Liver (tissue), 9 donors: ENCODE results near the gene COL4A3. TPM values are rescaled to one million over a fixed set of nuclear protein-coding genes. Genes with fewer than 3 reads are reported as not detected.

Source experiments
- DNase-seq: peaks from one replicate; pipeline ENCODE4 v3.0.0-alpha.2; 2017; ENCODE audit warnings: low spot score
- H3K27ac ChIP-seq, 2 donors: one replicate each; pipeline ENCODE4 v1.7.0; 2013; ENCODE audit warnings: inconsistent platforms in 2 of 2, low read length in 2 of 2, control low read depth in 1 of 2, low read depth in 1 of 2, mild to moderate bottlenecking in 1 of 2
- H3K27me3 ChIP-seq, 4 donors: one replicate each; pipeline versions ENCODE4 v1.6.1 to v1.7.0; 2013; ENCODE audit warnings: low read length in 3 of 4, inconsistent platforms in 1 of 4, mild to moderate bottlenecking in 1 of 4, moderate library complexity in 1 of 4; ENCODE audit not compliant: control insufficient read depth in 4 of 4, insufficient read depth in 4 of 4
- H3K36me3 ChIP-seq, 4 donors: one replicate each; pipeline versions ENCODE4 v1.6.1 to v1.7.0; 2013; ENCODE audit warnings: low read length in 3 of 4, mild to moderate bottlenecking in 3 of 4, low read depth in 1 of 4, moderate library complexity in 1 of 4; ENCODE audit not compliant: control insufficient read depth in 4 of 4, insufficient read depth in 3 of 4
- H3K4me1 ChIP-seq, 4 donors: one replicate each; pipeline versions ENCODE4 v1.6.1 to v1.7.0; 2013; ENCODE audit warnings: low read length in 3 of 4, mild to moderate bottlenecking in 3 of 4, moderate library complexity in 1 of 4; ENCODE audit not compliant: control insufficient read depth in 4 of 4, insufficient read depth in 4 of 4
- H3K4me3 ChIP-seq, 3 donors: one replicate each; pipeline versions ENCODE4 v1.6.1 to v1.7.0; 2013; ENCODE audit warnings: low read length in 3 of 3, control low read depth in 1 of 3, low read depth in 1 of 3, mild to moderate bottlenecking in 1 of 3
- H3K9ac ChIP-seq, 2 donors: one replicate each; pipeline ENCODE4 v1.7.0; 2013; ENCODE audit warnings: low read length in 2 of 2, mild to moderate bottlenecking in 2 of 2, moderate library complexity in 2 of 2, control low read depth in 1 of 2, low read depth in 1 of 2
- H3K9me3 ChIP-seq, 4 donors: one replicate each; pipeline versions ENCODE4 v1.6.1 to v1.7.0; 2013; ENCODE audit warnings: low read length in 3 of 4; ENCODE audit not compliant: control insufficient read depth in 4 of 4
- FOXA1 ChIP-seq: IDR thresholded peaks from 2 replicates; pipeline ENCODE4 v1.6.1; 2016; ENCODE audit warnings: antibody characterized with exemption
- FOXA2 ChIP-seq: IDR thresholded peaks from 2 replicates; pipeline ENCODE4 v1.6.1; 2016; ENCODE audit warnings: antibody characterized with exemption
- GABPA ChIP-seq, 2 donors: IDR thresholded peaks in 1 of 2; conservative IDR thresholded peaks in 1 of 2; 2 replicates each; pipeline ENCODE4 v1.6.1; 2016; ENCODE audit warnings: antibody characterized with exemption in 2 of 2, mild to moderate bottlenecking in 1 of 2, moderate library complexity in 1 of 2
- HNF4G ChIP-seq: IDR thresholded peaks from 2 replicates; pipeline ENCODE4 v1.6.1; 2016; ENCODE audit warnings: antibody characterized with exemption
- JUND ChIP-seq, 2 donors: IDR thresholded peaks; 2 replicates each; pipeline ENCODE4 v1.6.1; 2016; ENCODE audit warnings: antibody characterized with exemption in 2 of 2
- NR2F2 ChIP-seq: IDR thresholded peaks from 2 replicates; pipeline ENCODE4 v1.6.1; 2016; ENCODE audit warnings: antibody characterized with exemption
- WGBS: extraction: QIAGEN DNeasy Blood & Tissue Kit; methylation state at CpG from one replicate; pipeline ENCODE4 v1.1.7; 2013; 5-methylcytosine and 5-hydroxymethylcytosine counted together
- polyA plus RNA-seq, 2 donors: library from polyadenylated mRNA; stranded (reverse) in 1 of 2; unstranded in 1 of 2; fragments of 200-250 nt in 1 of 2; fragments of >200 nt in 1 of 2; fragmentation: Nextera tagmentation in 1 of 2; extraction: Ambion mirVana in 1 of 2; gene quantifications; one replicate each; pipeline versions ENCODE4 v1.2.1 to v1.2.3, GENCODE V29; 2013 to 2015
- total RNA-seq, 2 donors: library from RNA; depleted of rRNA; stranded (reverse); fragments of >200 nt; gene quantifications; one replicate each; pipeline ENCODE4 v1.2.3, GENCODE V29; 2014
- TF ChIP-seq, protein P1 (sequence below): IDR thresholded peaks from 2 replicates; pipeline ENCODE4 v1.6.1; 2016; ENCODE audit warnings: antibody characterized with exemption
- TF ChIP-seq, protein P2 (sequence below): IDR thresholded peaks from 2 replicates; pipeline ENCODE4 v1.6.1; 2016; ENCODE audit warnings: antibody characterized with exemption
- TF ChIP-seq, protein P3 (sequence below): IDR thresholded peaks from 2 replicates; pipeline ENCODE4 v1.6.1; 2016; ENCODE audit warnings: antibody characterized with exemption, mild to moderate bottlenecking
- TF ChIP-seq, protein P4 (sequence below): fragments of 150-350 bp; IDR thresholded peaks from 2 replicates; pipeline ENCODE4 v1.5.1; 2017; ENCODE audit warnings: improper control_type of control experiment, low read depth, low read length; ENCODE audit not compliant: missing input control
- donor health status: healthy.
- donor health status: healthy.
- donor health status: healthy.
- donor health status: healthy.
- donor health status: healthy.

Gene COL4A3
- total and polyA plus RNA-seq, 4 donors: 0.05 to 2.3 (median 0.35) TPM

DNA sequence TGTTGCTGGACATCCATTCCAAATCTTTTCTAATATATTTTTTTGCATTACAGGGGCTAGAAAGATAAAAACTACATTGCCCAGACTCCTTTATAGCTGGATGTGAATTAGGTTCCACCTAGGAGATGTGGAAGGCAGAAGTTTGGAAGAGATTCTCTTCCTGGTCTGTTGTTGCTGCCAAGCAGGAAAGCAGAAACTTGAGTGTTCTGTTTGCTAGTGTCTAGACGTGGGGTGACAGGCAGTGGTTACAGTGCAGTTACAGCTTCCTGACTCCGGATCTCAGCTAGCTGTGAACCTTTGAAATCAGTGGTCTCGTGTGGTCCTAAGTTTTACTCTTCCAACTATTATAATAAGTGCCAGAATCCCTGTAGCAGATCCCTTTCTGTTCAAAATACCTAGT lies 46.6 kb upstream of the COL4A3 start (continued):
- TF ChIP-seq, protein P1, sequence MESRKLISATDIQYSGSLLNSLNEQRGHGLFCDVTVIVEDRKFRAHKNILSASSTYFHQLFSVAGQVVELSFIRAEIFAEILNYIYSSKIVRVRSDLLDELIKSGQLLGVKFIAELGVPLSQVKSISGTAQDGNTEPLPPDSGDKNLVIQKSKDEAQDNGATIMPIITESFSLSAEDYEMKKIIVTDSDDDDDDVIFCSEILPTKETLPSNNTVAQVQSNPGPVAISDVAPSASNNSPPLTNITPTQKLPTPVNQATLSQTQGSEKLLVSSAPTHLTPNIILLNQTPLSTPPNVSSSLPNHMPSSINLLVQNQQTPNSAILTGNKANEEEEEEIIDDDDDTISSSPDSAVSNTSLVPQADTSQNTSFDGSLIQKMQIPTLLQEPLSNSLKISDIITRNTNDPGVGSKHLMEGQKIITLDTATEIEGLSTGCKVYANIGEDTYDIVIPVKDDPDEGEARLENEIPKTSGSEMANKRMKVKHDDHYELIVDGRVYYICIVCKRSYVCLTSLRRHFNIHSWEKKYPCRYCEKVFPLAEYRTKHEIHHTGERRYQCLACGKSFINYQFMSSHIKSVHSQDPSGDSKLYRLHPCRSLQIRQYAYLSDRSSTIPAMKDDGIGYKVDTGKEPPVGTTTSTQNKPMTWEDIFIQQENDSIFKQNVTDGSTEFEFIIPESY: no peak
- TF ChIP-seq, protein P2, sequence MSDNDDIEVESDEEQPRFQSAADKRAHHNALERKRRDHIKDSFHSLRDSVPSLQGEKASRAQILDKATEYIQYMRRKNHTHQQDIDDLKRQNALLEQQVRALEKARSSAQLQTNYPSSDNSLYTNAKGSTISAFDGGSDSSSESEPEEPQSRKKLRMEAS: no peak

DNA sequence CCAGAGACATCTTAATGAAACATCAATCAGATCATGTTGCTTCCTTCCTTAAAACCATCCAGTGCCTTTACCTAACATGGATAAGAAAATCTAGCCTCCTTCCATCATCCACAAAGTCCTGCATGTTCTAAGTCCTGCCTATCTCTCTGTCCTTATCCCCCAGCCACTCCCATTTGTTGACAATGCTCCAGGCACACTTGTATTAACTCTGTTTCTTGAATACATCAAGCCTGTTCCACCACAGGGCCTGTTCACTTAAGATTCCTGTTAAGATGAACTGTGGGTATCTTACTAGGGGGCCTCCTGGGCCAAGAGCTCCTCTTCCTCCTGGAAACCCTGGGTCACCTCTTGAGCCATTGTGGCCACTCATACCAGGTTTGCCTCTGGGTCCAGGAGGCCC lies 46.1 kb upstream of the COL4A3 start:
- TF ChIP-seq, protein P2: no peak
- TF ChIP-seq FOXA2: no peak
- no peak for TF ChIP-seq JUND (IDR thresholded peaks at IDR 0.05)
- TF ChIP-seq, protein P3, sequence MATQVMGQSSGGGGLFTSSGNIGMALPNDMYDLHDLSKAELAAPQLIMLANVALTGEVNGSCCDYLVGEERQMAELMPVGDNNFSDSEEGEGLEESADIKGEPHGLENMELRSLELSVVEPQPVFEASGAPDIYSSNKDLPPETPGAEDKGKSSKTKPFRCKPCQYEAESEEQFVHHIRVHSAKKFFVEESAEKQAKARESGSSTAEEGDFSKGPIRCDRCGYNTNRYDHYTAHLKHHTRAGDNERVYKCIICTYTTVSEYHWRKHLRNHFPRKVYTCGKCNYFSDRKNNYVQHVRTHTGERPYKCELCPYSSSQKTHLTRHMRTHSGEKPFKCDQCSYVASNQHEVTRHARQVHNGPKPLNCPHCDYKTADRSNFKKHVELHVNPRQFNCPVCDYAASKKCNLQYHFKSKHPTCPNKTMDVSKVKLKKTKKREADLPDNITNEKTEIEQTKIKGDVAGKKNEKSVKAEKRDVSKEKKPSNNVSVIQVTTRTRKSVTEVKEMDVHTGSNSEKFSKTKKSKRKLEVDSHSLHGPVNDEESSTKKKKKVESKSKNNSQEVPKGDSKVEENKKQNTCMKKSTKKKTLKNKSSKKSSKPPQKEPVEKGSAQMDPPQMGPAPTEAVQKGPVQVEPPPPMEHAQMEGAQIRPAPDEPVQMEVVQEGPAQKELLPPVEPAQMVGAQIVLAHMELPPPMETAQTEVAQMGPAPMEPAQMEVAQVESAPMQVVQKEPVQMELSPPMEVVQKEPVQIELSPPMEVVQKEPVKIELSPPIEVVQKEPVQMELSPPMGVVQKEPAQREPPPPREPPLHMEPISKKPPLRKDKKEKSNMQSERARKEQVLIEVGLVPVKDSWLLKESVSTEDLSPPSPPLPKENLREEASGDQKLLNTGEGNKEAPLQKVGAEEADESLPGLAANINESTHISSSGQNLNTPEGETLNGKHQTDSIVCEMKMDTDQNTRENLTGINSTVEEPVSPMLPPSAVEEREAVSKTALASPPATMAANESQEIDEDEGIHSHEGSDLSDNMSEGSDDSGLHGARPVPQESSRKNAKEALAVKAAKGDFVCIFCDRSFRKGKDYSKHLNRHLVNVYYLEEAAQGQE: no peak
- TF ChIP-seq, protein P4, sequence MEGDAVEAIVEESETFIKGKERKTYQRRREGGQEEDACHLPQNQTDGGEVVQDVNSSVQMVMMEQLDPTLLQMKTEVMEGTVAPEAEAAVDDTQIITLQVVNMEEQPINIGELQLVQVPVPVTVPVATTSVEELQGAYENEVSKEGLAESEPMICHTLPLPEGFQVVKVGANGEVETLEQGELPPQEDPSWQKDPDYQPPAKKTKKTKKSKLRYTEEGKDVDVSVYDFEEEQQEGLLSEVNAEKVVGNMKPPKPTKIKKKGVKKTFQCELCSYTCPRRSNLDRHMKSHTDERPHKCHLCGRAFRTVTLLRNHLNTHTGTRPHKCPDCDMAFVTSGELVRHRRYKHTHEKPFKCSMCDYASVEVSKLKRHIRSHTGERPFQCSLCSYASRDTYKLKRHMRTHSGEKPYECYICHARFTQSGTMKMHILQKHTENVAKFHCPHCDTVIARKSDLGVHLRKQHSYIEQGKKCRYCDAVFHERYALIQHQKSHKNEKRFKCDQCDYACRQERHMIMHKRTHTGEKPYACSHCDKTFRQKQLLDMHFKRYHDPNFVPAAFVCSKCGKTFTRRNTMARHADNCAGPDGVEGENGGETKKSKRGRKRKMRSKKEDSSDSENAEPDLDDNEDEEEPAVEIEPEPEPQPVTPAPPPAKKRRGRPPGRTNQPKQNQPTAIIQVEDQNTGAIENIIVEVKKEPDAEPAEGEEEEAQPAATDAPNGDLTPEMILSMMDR: no peak
- no peak overlapping the region for H3K4me3 ChIP-seq
- H3K9ac ChIP-seq: no peak overlapping the region
- no peak overlapping the region for H3K27ac ChIP-seq
- no peaks in the 10 kb centered on the region for H3K9me3 ChIP-seq
- DNase-seq: no peak
- no peaks in the 10 kb centered on the region for H3K4me1 ChIP-seq
- no peaks in the 10 kb centered on the region for H3K27me3 ChIP-seq
- H3K36me3 ChIP-seq: no peaks in the 10 kb centered on the region

DNA sequence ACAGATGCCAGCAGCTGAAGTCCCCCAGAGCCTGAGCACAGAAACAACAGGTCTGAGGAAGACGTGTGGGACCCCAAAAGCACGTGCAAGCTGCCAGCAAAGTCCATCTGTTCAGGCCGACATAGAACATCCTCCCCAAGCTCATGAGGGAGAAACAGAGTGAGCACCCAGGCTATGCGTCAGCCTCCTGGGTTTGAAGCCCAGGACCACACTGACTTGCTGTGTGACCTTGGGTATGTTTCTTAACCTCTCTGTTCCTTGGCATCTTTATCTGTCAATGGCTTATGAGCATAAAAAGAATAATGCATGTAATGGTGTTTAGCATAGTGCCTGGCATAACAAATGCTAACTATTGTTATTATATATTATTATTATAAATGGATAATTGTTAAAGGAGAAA lies 40.7 kb upstream of the COL4A3 start:
- DNase-seq: no peak
- Histone ChIP-seq H3K4me3 (no peak overlapping the region), H3K36me3 (no peaks in the 10 kb centered on the region), H3K4me1 (no peaks in the 10 kb centered on the region), H3K9ac (no peak overlapping the region), H3K27ac (no peak overlapping the region), H3K27me3 (no peaks in the 10 kb centered on the region), H3K9me3 (no peaks in the 10 kb centered on the region)
- no peak for TF ChIP-seq NR2F2
- no peak for TF ChIP-seq FOXA2
- no peak for TF ChIP-seq GABPA (IDR thresholded peaks at IDR 0.05 in 1 of 2, conservative IDR thresholded peaks at IDR 0.05 in 1 of 2)
- TF ChIP-seq, protein P1: no peak
- TF ChIP-seq HNF4G: no peak
- TF ChIP-seq FOXA1: no peak
- no peak for TF ChIP-seq JUND (IDR thresholded peaks at IDR 0.05)
- 89% methylated on average over 4 of the region's 4 CpGs for WGBS
